Frontal cortex (tissue), 4 donors: Measurements from ENCODE around the gene VPS13D. TPM values are rescaled to one million over a fixed set of nuclear protein-coding genes. Genes with fewer than 3 reads are reported as not detected.
"Not testable (repeated sequence)": the region's sequence is repeated elsewhere in the genome, so short reads cannot be mapped to it uniquely, and the experiment has no call there.

Experiments used
- DNase-seq, 2 donors: peaks; one replicate each; pipeline ENCODE4 v3.0.0; 2012; ENCODE audit warnings: low spot score in 2 of 2
- FAIRE-seq: peaks from 2 replicates; lab custom pipeline; 2012; peaks lifted over from hg19 to GRCh38; lab: Jason Lieb, UNC
- total RNA-seq: library from RNA; depleted of rRNA; stranded (reverse); fragments of >200 nt; gene quantifications from one replicate; pipeline ENCODE4 v1.2.3, GENCODE V29; 2014
- donor health status: control.
- donor health status: control.
- donor health status: control.

Gene VPS13D
- total RNA-seq, 1 donor from 2014 or later, result 34.6 TPM

- FAIRE-seq (no peak), DNase-seq (no peak)
Observed at GRCh38 chr1:12197483-12197880, 32.3 kb upstream of the VPS13D start.

GRCh38 chr1:12200208-12200607 is 29.6 kb upstream of the VPS13D start:
- DNase-seq (no peak), FAIRE-seq (no peak)

GRCh38 chr1:12201352-12202189 is 28.3 kb upstream of the VPS13D start:
- DNase-seq (peak in 1 of 2 donors; percentile 8), FAIRE-seq (no peak)

- FAIRE-seq (no peak), DNase-seq (no peak)
Observed at GRCh38 chr1:12202190-12202497, 27.7 kb upstream of the VPS13D start.

GRCh38 chr1:12202577-12202976 is 27.3 kb upstream of the VPS13D start:
- DNase-seq, result no peak
- no peak for FAIRE-seq

GRCh38 chr1:12203216-12204007 is 26.4 kb upstream of the VPS13D start:
- no peak for DNase-seq
- no peak for FAIRE-seq

GRCh38 chr1:12204140-12204539 is 25.7 kb upstream of the VPS13D start:
- DNase-seq (no peak), FAIRE-seq (no peak)

- FAIRE-seq (no peak), DNase-seq (no peak)
Observed at GRCh38 chr1:12204754-12205658, 24.8 kb upstream of the VPS13D start.

- no peak for DNase-seq
Observed at GRCh38 chr1:12206238-12206637, 23.6 kb upstream of the VPS13D start.

GRCh38 chr1:12206792-12207424 is 22.9 kb upstream of the VPS13D start:
- no peak for DNase-seq
- FAIRE-seq, result no peak

More at GRCh38 chr1:12206238-12206637, 23.6 kb upstream of the VPS13D start:
- no peak for FAIRE-seq

GRCh38 chr1:12208271-12208670 is 21.6 kb upstream of the VPS13D start:
- FAIRE-seq, result no peak

GRCh38 chr1:12208764-12209494 is 20.9 kb upstream of the VPS13D start:
- DNase-seq, result peak; percentile 69 to 89
- FAIRE-seq, result no peak

More at GRCh38 chr1:12208271-12208670, 21.6 kb upstream of the VPS13D start:
- DNase-seq, result no peak

- DNase-seq (no peak), FAIRE-seq (no peak)
Observed at GRCh38 chr1:12209495-12209832, 20.4 kb upstream of the VPS13D start.

- DNase-seq (no peak), FAIRE-seq (no peak)
Observed at GRCh38 chr1:12215118-12215961, 14.5 kb upstream of the VPS13D start.

GRCh38 chr1:12219800-12220199 is 10.0 kb upstream of the VPS13D start:
- DNase-seq, result no peak
- FAIRE-seq, result no peak

GRCh38 chr1:12220890-12221289 is 8.9 kb upstream of the VPS13D start:
- FAIRE-seq, result no peak
- no peak for DNase-seq

- not testable (repeated sequence) for FAIRE-seq
Observed at GRCh38 chr1:12222700-12223099, 7.1 kb upstream of the VPS13D start.

GRCh38 chr1:12224092-12224491 is 5.7 kb upstream of the VPS13D start:
- not testable (repeated sequence) for DNase-seq, FAIRE-seq

More at GRCh38 chr1:12222700-12223099, 7.1 kb upstream of the VPS13D start:
- DNase-seq, result not testable (repeated sequence)
